NT2/D1 (cell line): ENCODE results near the gene OSBPL10.

ENCODE experiments used
- YY1 ChIP-seq: IDR thresholded peaks from 2 replicates; pipeline ENCODE4 v1.6.1; 2011; ENCODE audit not compliant: insufficient read length, insufficient read depth
- ZNF274 ChIP-seq: IDR thresholded peaks from 2 replicates; pipeline ENCODE4 v1.6.1; 2011; ENCODE audit warnings: mild to moderate bottlenecking, low read depth, low read length

DNA sequence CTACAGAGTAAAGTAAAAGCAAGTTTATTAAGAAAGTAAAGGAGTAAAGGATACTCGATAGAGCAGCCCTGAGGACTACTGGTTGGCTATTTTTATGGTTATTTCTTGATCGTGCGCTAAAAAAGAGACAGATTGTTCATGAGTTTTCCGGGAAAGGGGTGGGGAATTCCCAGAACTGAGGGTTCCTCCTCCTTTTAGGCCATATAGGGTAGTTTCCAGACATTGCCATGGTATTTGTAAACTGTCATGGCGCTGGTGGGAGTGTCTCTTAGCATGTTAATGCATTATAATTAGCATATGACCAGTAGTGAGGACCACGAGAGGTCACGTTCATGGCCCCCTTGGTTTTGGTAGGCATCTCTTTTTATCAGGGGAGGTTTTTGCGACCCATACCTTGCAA, 213.1 kb downstream of the OSBPL10 start:
- no peak for TF ChIP-seq YY1
- no peak for TF ChIP-seq ZNF274
